GM12892 (cell line): ENCODE measurements around the gene INVS.
"Not testable (repeated sequence)": the region's sequence is repeated elsewhere in the genome, so short reads cannot be mapped to it uniquely, and the experiment has no call there.

ENCODE experiments used
- POLR2A ChIP-seq: IDR thresholded peaks from 2 replicates; pipeline ENCODE4 v1.6.1; 2011; ENCODE audit warnings: low read depth, low read length, control low read depth
- POLR2AphosphoS5 ChIP-seq: IDR thresholded peaks from 2 replicates; pipeline ENCODE4 v1.6.1; 2011; ENCODE audit warnings: low read depth, low read length, control low read depth
- TAF1 ChIP-seq: IDR thresholded peaks from 2 replicates; pipeline ENCODE4 v1.6.1; 2011; ENCODE audit warnings: low read depth, mild to moderate bottlenecking, control low read depth, low read length, borderline replicate concordance

DNA sequence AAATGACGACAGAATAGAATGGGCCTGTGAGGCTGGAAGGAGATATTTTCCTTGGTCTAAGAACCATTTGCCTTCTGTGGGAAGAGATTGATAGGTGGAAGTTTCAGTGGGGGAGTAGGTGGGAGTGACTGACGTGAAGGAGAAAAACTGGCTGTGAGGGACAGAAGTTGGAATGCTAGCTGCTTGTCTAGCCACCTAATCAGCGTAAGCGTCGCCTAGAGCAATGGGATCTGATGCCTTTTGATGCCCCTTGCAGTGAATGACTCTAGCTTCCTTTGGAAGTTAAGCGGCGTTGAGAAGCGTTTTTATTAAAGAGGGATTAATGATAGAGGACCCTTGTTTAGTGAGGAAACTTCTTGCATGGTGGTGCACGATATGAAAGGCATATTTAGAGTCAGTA, 42.8 kb downstream of the INVS start:
- not testable (repeated sequence) for TF ChIP-seq POLR2AphosphoS5, POLR2A, TAF1
